ENCODE data around the gene VSNL1.

GRCh38 chr2:17621781-17622180 lies 81.3 kb downstream of the VSNL1 start:
- no peak for TF ChIP-seq NRF1 (conservative IDR thresholded peaks at IDR 0.05; ENCODE audit: low read depth, low read length)
- no peak for TF ChIP-seq SIN3A (IDR thresholded peaks at IDR 0.05; ENCODE audit: low read depth, low read length)
- TF ChIP-seq HDAC2 (IDR thresholded peaks at IDR 0.05) = no peak
- no peak for TF ChIP-seq SUZ12 (IDR thresholded peaks at IDR 0.05; ENCODE audit: unreplicated experiment)
- TF ChIP-seq PRDM15 (CRISPR knock-in tag; IDR thresholded peaks at IDR 0.05) = no peak
- TF ChIP-seq TAF1 (IDR thresholded peaks at IDR 0.05; ENCODE audit: borderline replicate concordance, low read depth, low read length) = no peak
- no peak for TF ChIP-seq SRF (IDR thresholded peaks at IDR 0.05; ENCODE audit: low read depth in 2 of 2, low read length in 2 of 2)
- no peak for TF ChIP-seq SUPT20H (IDR thresholded peaks at IDR 0.05; ENCODE audit: borderline replicate concordance, control insufficient read depth, low read depth, low read length)
- no peak for TF ChIP-seq CEBPZ (IDR thresholded peaks at IDR 0.05; ENCODE audit: low read depth, low read length)
- no peak for TF ChIP-seq CTCF (IDR thresholded peaks at IDR 0.05 in 2 of 3, conservative IDR thresholded peaks at IDR 0.05 in 1 of 3; ENCODE audit: control insufficient read depth in 2 of 3, extremely low read depth in 1 of 3, insufficient read depth in 1 of 3, low read depth in 3 of 3, low read length in 3 of 3)
- no peak for TF ChIP-seq DPF2 (IDR thresholded peaks at IDR 0.05)
- TF ChIP-seq ZNF274 (IDR thresholded peaks at IDR 0.05; ENCODE audit: insufficient read depth, insufficient read length) = no peak

Data from GM12878 (cell line).